ENCODE data around the gene TSPAN5. TPM values are rescaled to one million over a fixed set of nuclear protein-coding genes. Genes with fewer than 3 reads are reported as not detected.
A peak's percentile ranks its signal among the peaks of the same experiment; 100 is the strongest.

Gene TSPAN5
- total RNA-seq, 1 donor from 2014 or later = 25.0 TPM

- DNase-seq (ENCODE audit: low read depth, low spot score) = no peak
- no peaks in the 10 kb centered on the region for H3K27me3 Mint-ChIP-seq (ENCODE audit: low read depth)
- H3K27ac Mint-ChIP-seq (ENCODE audit: unreplicated experiment) = no peak overlapping the region
- no peak overlapping the region for H3K4me3 Mint-ChIP-seq
- peaks cover 53% of the 10 kb centered on the region for H3K36me3 Mint-ChIP-seq (ENCODE audit: low read depth)
- H3K4me1 Mint-ChIP-seq = peaks cover 8% of the 10 kb centered on the region
- TF ChIP-seq CTCF (conservative IDR thresholded peaks at IDR 0.05) = no peak
- peaks cover 3% of the 10 kb centered on the region for H3K9me3 Mint-ChIP-seq
Measured at GRCh38 chr4:98474408-98474844, 184.0 kb downstream of the TSPAN5 start.

GRCh38 chr4:98473046-98473445, 185.4 kb downstream of the TSPAN5 start:
- no peak overlapping the region for H3K27ac Mint-ChIP-seq (ENCODE audit: unreplicated experiment)
- no peak for TF ChIP-seq CTCF (conservative IDR thresholded peaks at IDR 0.05)
- no peak for DNase-seq (ENCODE audit: low read depth, low spot score)
- H3K4me1 Mint-ChIP-seq = peaks cover 18% of the 10 kb centered on the region
- peaks cover 3% of the 10 kb centered on the region for H3K9me3 Mint-ChIP-seq
- H3K36me3 Mint-ChIP-seq (ENCODE audit: low read depth) = peaks cover 45% of the 10 kb centered on the region
- no peaks in the 10 kb centered on the region for H3K27me3 Mint-ChIP-seq (ENCODE audit: low read depth)
- no peak overlapping the region for H3K4me3 Mint-ChIP-seq

- no peak for TF ChIP-seq CTCF (conservative IDR thresholded peaks at IDR 0.05)
- DNase-seq (ENCODE audit: low read depth, low spot score) = no peak
- Mint-ChIP-seq H3K9me3 (no peaks in the 10 kb centered on the region), H3K36me3 (ENCODE audit: low read depth) (peaks cover 38% of the 10 kb centered on the region), H3K4me3 (no peak overlapping the region), H3K4me1 (peaks cover 24% of the 10 kb centered on the region), H3K27me3 (ENCODE audit: low read depth) (no peaks in the 10 kb centered on the region), H3K27ac (ENCODE audit: unreplicated experiment) (no peak overlapping the region)
Measured at GRCh38 chr4:98470831-98471230, 187.6 kb downstream of the TSPAN5 start.

DNA sequence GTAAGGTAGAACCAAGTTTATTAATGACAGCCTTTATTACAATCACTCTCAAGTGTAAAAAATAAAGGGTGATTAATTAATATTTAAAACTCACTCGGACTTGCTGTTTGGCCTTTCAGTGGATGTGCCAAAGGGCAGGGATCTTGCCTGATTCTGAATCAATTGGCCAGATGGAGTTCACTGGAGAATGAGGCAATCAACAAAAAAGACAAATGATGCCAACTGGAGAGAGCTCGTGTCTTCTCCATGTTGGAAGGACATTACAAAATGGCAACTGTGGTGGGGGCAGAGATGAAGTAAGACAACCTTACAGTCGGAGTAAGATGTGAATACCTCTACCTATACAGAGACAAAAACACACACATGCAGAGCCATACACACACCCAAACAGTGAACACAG, 188.0 kb downstream of the TSPAN5 start:
- H3K27me3 Mint-ChIP-seq (ENCODE audit: low read depth) = no peaks in the 10 kb centered on the region

GRCh38 chr4:98469771-98470170, 188.6 kb downstream of the TSPAN5 start:
- peak overlapping the region; percentile 16 for H3K4me3 Mint-ChIP-seq
- TF ChIP-seq CTCF (conservative IDR thresholded peaks at IDR 0.05) = no peak
- no peak overlapping the region for H3K27ac Mint-ChIP-seq (ENCODE audit: unreplicated experiment)
- no peak for DNase-seq (ENCODE audit: low read depth, low spot score)
- H3K36me3 Mint-ChIP-seq (ENCODE audit: low read depth) = peaks cover 32% of the 10 kb centered on the region
- H3K9me3 Mint-ChIP-seq = no peaks in the 10 kb centered on the region
- H3K27me3 Mint-ChIP-seq (ENCODE audit: low read depth) = no peaks in the 10 kb centered on the region
- peaks cover 24% of the 10 kb centered on the region for H3K4me1 Mint-ChIP-seq

More for the DNA sequence above, 188.0 kb downstream of the TSPAN5 start:
- TF ChIP-seq CTCF (conservative IDR thresholded peaks at IDR 0.05) = no peak
- no peak overlapping the region for H3K27ac Mint-ChIP-seq (ENCODE audit: unreplicated experiment)
- no peaks in the 10 kb centered on the region for H3K9me3 Mint-ChIP-seq
- H3K4me3 Mint-ChIP-seq = no peak overlapping the region
- H3K36me3 Mint-ChIP-seq (ENCODE audit: low read depth) = peaks cover 37% of the 10 kb centered on the region
- DNase-seq (ENCODE audit: low read depth, low spot score) = no peak
- peaks cover 24% of the 10 kb centered on the region for H3K4me1 Mint-ChIP-seq

DNA sequence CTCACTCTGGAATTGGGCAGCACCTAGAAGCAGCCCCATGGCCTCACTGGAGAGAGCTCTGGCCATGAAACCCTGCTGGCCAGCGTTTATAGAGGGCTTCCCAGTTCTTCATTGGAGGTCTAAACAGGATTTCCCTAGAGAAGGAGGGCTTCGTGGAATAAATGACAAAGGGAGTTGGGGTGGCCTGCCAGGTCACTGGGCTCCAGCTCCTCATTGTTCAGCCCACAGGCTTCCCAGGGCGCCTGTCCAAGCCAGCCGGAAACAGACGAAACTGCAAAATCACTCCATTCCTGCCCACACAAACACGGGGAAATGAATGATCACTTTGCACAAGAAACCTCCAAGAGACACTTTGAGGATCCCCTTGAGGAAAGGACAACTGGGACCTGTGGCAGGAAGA, 189.7 kb downstream of the TSPAN5 start:
- no peaks in the 10 kb centered on the region for H3K9me3 Mint-ChIP-seq
- H3K27ac Mint-ChIP-seq (ENCODE audit: unreplicated experiment) = peak overlapping the region; percentile 88
- no peak for TF ChIP-seq CTCF (conservative IDR thresholded peaks at IDR 0.05)
- peaks cover 25% of the 10 kb centered on the region for H3K36me3 Mint-ChIP-seq (ENCODE audit: low read depth)
- H3K4me3 Mint-ChIP-seq = no peak overlapping the region
- H3K4me1 Mint-ChIP-seq = peaks cover 24% of the 10 kb centered on the region
- no peaks in the 10 kb centered on the region for H3K27me3 Mint-ChIP-seq (ENCODE audit: low read depth)
- peak; percentile 8 for DNase-seq (ENCODE audit: low read depth, low spot score)
